B cell (primary cell): ENCODE results near the gene ITPK1. TPM values are rescaled to one million over a fixed set of nuclear protein-coding genes. Genes with fewer than 3 reads are reported as not detected.
A peak's percentile ranks its signal among the peaks of the same experiment; 100 is the strongest.

Experiments
- ATAC-seq: fragments of 200-7000 bp; cut with Tn5 transposase; one replicate; pipeline ENCODE4 v1.10.0; 2021; ENCODE audit warnings: low read depth, mild to moderate bottlenecking, moderate number of reproducible peaks, moderate library complexity
- CTCF ChIA-PET: fragments of 350-600 bp; sonication (Branson Sonifier 250); formaldehyde crosslinking; loops from one replicate; lab custom pipeline; 2021; ENCODE audit warnings: antibody characterized with exemption, inconsistent platforms; lab: Charles Lee
- POLR2A ChIA-PET: fragments of 350-600 bp; sonication (Branson Sonifier 250); formaldehyde crosslinking; loops from one replicate; lab custom pipeline; 2021; ENCODE audit warnings: antibody characterized with exemption; lab: Charles Lee
- DNase-seq: peaks from one replicate; pipeline ENCODE4 v3.0.0; 2013
- H2AFZ ChIP-seq: 2 replicates; pipeline ENCODE4 v1.6.1; 2012; ENCODE audit warnings: mild to moderate bottlenecking, low read depth, low read length; ENCODE audit not compliant: insufficient read depth, poor library complexity, severe bottlenecking
- H3K27ac ChIP-seq, 2 donors: 1 replicate in 1 of 2; 2 replicates in 1 of 2; pipeline ENCODE4 v1.5.1; 2012 to 2013; ENCODE audit warnings: low read length in 2 of 2, mild to moderate bottlenecking in 2 of 2, moderate library complexity in 1 of 2
- H3K27me3 ChIP-seq, 4 experiments: fragments of 200-600 bp in 1 of 4; sonication (generic) in 1 of 4; replicated peaks in 1 of 4; 1 replicate in 2 of 4; 2 replicates in 2 of 4; pipeline versions ENCODE4 v1.6.1 to v1.7.0; 2013 to 2016; ENCODE audit warnings: low read length in 3 of 4, mild to moderate bottlenecking in 2 of 4, mixed read lengths in 1 of 4, moderate library complexity in 1 of 4; ENCODE audit not compliant: insufficient read depth in 4 of 4, control insufficient read depth in 3 of 4; ENCODE audit errors: control extremely low read depth in 1 of 4
- H3K36me3 ChIP-seq, 2 experiments: replicated peaks in 1 of 2; 1 replicate in 1 of 2; 2 replicates in 1 of 2; pipeline versions ENCODE4 v1.6.1 to v1.7.1; 2013; ENCODE audit warnings: low read length in 1 of 2; ENCODE audit not compliant: insufficient read depth in 2 of 2, control insufficient read depth in 1 of 2; ENCODE audit errors: control extremely low read depth in 1 of 2, extremely low read depth in 1 of 2
- H3K4me1 ChIP-seq, 2 donors: fragments of 200-600 bp in 1 of 2; sonication (generic) in 1 of 2; 1 replicate in 1 of 2; 2 replicates in 1 of 2; pipeline versions ENCODE4 v1.5.1 to v1.6.1; 2013 to 2017; ENCODE audit warnings: low read length in 2 of 2; ENCODE audit not compliant: control insufficient read depth in 2 of 2, insufficient read depth in 2 of 2
- H3K4me2 ChIP-seq: replicated peaks from 2 replicates; pipeline ENCODE3; 2012; ENCODE audit warnings: mild to moderate bottlenecking, low read depth, low read length; ENCODE audit not compliant: poor library complexity, severe bottlenecking
- H3K4me3 ChIP-seq, 5 experiments: fragments of 200-600 bp in 1 of 5; sonication (generic) in 1 of 5; 1 replicate in 3 of 5; 2 replicates in 2 of 5; pipeline versions ENCODE4 v1.5.1 to v1.7.0; 2011 to 2016; ENCODE audit warnings: low read length in 4 of 5, mild to moderate bottlenecking in 4 of 5, low read depth in 2 of 5, control low read depth in 1 of 5, moderate library complexity in 1 of 5; ENCODE audit not compliant: insufficient read depth in 1 of 5; ENCODE audit errors: control extremely low read depth in 1 of 5, extremely low read depth in 1 of 5
- H3K79me2 ChIP-seq: fragments of 200-600 bp; sonication (generic); one replicate; pipeline ENCODE4 v1.6.0; 2016; ENCODE audit warnings: low read length; ENCODE audit not compliant: control insufficient read depth, insufficient read depth
- H3K9ac ChIP-seq: fragments of 200-600 bp; sonication (generic); 2 replicates; pipeline ENCODE4 v1.6.1; 2017; ENCODE audit warnings: mild to moderate bottlenecking, low read length, moderate library complexity
- H3K9me3 ChIP-seq, 3 donors: one replicate each; pipeline versions ENCODE4 v1.6.1 to v1.7.1; 2013; ENCODE audit warnings: low read length in 2 of 3; ENCODE audit not compliant: control insufficient read depth in 2 of 3, insufficient read depth in 1 of 3; ENCODE audit errors: control extremely low read depth in 1 of 3
- H4K20me1 ChIP-seq: 2 replicates; pipeline ENCODE4 v1.6.0; 2012; ENCODE audit warnings: mild to moderate bottlenecking, low read length; ENCODE audit not compliant: insufficient read depth, control insufficient read depth, poor library complexity, severe bottlenecking
- H3K27ac Mint-ChIP-seq: one replicate; pipeline ENCODE4 v1.8.0; 2021; ENCODE audit warnings: mixed read lengths
- H3K27me3 Mint-ChIP-seq: one replicate; pipeline ENCODE4 v1.8.0; 2021; ENCODE audit warnings: mixed read lengths
- H3K4me1 Mint-ChIP-seq: one replicate; pipeline ENCODE4 v1.8.0; 2021; ENCODE audit warnings: mixed read lengths
- H3K4me3 Mint-ChIP-seq: one replicate; pipeline ENCODE4 v1.8.0; 2021; ENCODE audit warnings: mixed read lengths
- H3K9me3 Mint-ChIP-seq: one replicate; pipeline ENCODE4 v1.8.0; 2022; ENCODE audit warnings: mixed read lengths; ENCODE audit not compliant: insufficient read depth
- CTCF ChIP-seq: fragments of 200-600 bp; IDR thresholded peaks from one replicate; pipeline ENCODE4 v1.8.0; 2022; ENCODE audit warnings: antibody characterized with exemption, mild to moderate bottlenecking
- EZH2 ChIP-seq: IDR thresholded peaks from 2 replicates; pipeline ENCODE4 v1.6.1; 2012; ENCODE audit warnings: borderline replicate concordance, low read depth, mild to moderate bottlenecking, moderate library complexity, low read length; ENCODE audit not compliant: insufficient read depth, poor library complexity, severe bottlenecking
- whole genome bisulfite sequencing: methylation state at CpG from one replicate; pipeline ENCODE4 v1.1.5; 2013; ENCODE audit warnings: missing lambda C conversion rate; ENCODE audit not compliant: insufficient coverage; 5-methylcytosine and 5-hydroxymethylcytosine counted together
- intact Hi-C: fragments of 100-400 bp; cut with micrococcal nuclease; formaldehyde crosslinking; loops from one replicate; pipeline ENCODE4 v1.10.0; 2022
- polyA plus RNA-seq: library from polyadenylated mRNA; depleted of rRNA; stranded (reverse); fragments of >200 nt; gene quantifications from 2 replicates; pipeline ENCODE4 v1.2.3, GENCODE V29; 2012
- total RNA-seq, 2 donors: library from RNA; stranded (reverse); fragments of 120-200 nt in 1 of 2; gene quantifications; 1 replicate in 1 of 2; 2 replicates in 1 of 2; pipeline versions ENCODE4 v1.2.3 to v1.2.4, GENCODE V29; 2013 to 2022

Gene ITPK1
- total and polyA plus RNA-seq, 2 donors (not counting 1 experiment from before 2014, with no cell fraction given) = 46.0 to 46.9 TPM

GRCh38 chr14:93084866-93085857 is 30.6 kb downstream of the ITPK1 start:
- Mint-ChIP-seq H3K4me1 (peaks cover 36% of the 10 kb centered on the region), H3K4me3 (no peak overlapping the region), H3K27me3 (no peaks in the 10 kb centered on the region), H3K9me3 (no peaks in the 10 kb centered on the region), H3K27ac (peak overlapping the region; percentile 59)
- Histone ChIP-seq H4K20me1 (peaks cover 42% of the 10 kb centered on the region), H3K4me2 (no peak overlapping the region), H2AFZ (no peak overlapping the region), H3K36me3 (no peaks in the 10 kb centered on the region), H3K4me1 (peaks cover 9 to 13% of the 10 kb centered on the region in 2 donors), H3K27ac (no peak overlapping the region), H3K4me3 (no peak overlapping the region), H3K9ac (no peak overlapping the region), H3K79me2 (peaks cover 74% of the 10 kb centered on the region), H3K27me3 (no peaks in the 10 kb centered on the region), H3K9me3 (peaks cover 0 to 27% (median 0%) of the 10 kb centered on the region in 3 donors)
- WGBS = 81% methylated on average over 12 of the region's 21 CpGs
- no peak for DNase-seq
- ATAC-seq = no peak
- no peak for TF ChIP-seq CTCF
- no peak for TF ChIP-seq EZH2
- ChIA-PET POLR2A (no interaction called here), CTCF (interaction anchor here (1.0 kb wide), 1 partner anchor 28 kb away, joined by 3 read pairs; no protein-coding TSS in a partner anchor)
- intact Hi-C loops = no loop called here

- H3K79me2 ChIP-seq = peaks cover 74% of the 10 kb centered on the region
- CTCF ChIA-PET = no interaction called here
- peaks cover 9 to 19% of the 10 kb centered on the region in 2 donors for H3K4me1 ChIP-seq
These were observed 31.3 kb downstream of the ITPK1 start for GRCh38 chr14:93084402-93084801.

More at GRCh38 chr14:93084402-93084801, 31.3 kb downstream of the ITPK1 start:
- TF ChIP-seq CTCF = no peak
- no peak for TF ChIP-seq EZH2
- 96% methylated on average over 3 of the region's 4 CpGs for WGBS
- POLR2A ChIA-PET = no interaction called here
- H3K27ac ChIP-seq = no peak overlapping the region
- Mint-ChIP-seq H3K4me3 (no peak overlapping the region), H3K9me3 (no peaks in the 10 kb centered on the region), H3K4me1 (peaks cover 37% of the 10 kb centered on the region), H3K27me3 (no peaks in the 10 kb centered on the region), H3K27ac (no peak overlapping the region)
- peaks cover 37% of the 10 kb centered on the region for H4K20me1 ChIP-seq
- H3K36me3 ChIP-seq = no peaks in the 10 kb centered on the region
- H3K4me3 ChIP-seq = no peak overlapping the region
- peaks cover 0 to 30% (median 0%) of the 10 kb centered on the region in 3 donors for H3K9me3 ChIP-seq
- no peak overlapping the region for H3K4me2 ChIP-seq
- H2AFZ ChIP-seq = no peak overlapping the region
- no peak overlapping the region for H3K9ac ChIP-seq
- H3K27me3 ChIP-seq = no peaks in the 10 kb centered on the region
- ATAC-seq = no peak
- no peak for DNase-seq
- intact Hi-C loops = no loop called here
